H9 (cell line): ENCODE data around the gene AMIGO1. TPM values are rescaled to one million over a fixed set of nuclear protein-coding genes. Genes with fewer than 3 reads are reported as not detected.

ENCODE experiments used
- DNase-seq: peaks from one replicate; pipeline ENCODE4 v3.0.0-alpha.2; 2017
- H2AFZ ChIP-seq: one replicate; pipeline ENCODE4 v1.6.1; 2013; ENCODE audit warnings: mild to moderate bottlenecking, low read length, control low read depth, moderate library complexity
- H2AK5ac ChIP-seq: 2 replicates; pipeline ENCODE4 v1.6.1; 2013; ENCODE audit warnings: low read length, control low read depth, mixed read lengths; ENCODE audit not compliant: insufficient read length
- H2BK120ac ChIP-seq: one replicate; pipeline ENCODE4 v1.6.1; 2013; ENCODE audit warnings: low read depth, mild to moderate bottlenecking, low read length, control low read depth, inconsistent platforms; ENCODE audit not compliant: poor library complexity, severe bottlenecking
- H2BK12ac ChIP-seq: 2 replicates; pipeline ENCODE4 v1.6.1; 2013; ENCODE audit warnings: low read length, control low read depth, mixed read lengths, low read depth; ENCODE audit not compliant: insufficient read length
- H2BK15ac ChIP-seq: 2 replicates; pipeline ENCODE4 v1.6.1; 2013; ENCODE audit warnings: low read depth, low read length, control low read depth
- H2BK20ac ChIP-seq: one replicate; pipeline ENCODE4 v1.6.1; 2013; ENCODE audit warnings: low read depth, mild to moderate bottlenecking, low read length, control low read depth, inconsistent platforms; ENCODE audit not compliant: poor library complexity, severe bottlenecking
- H2BK5ac ChIP-seq: 2 replicates; pipeline ENCODE4 v1.6.1; 2013; ENCODE audit warnings: low read length, control low read depth, mixed read lengths; ENCODE audit not compliant: insufficient read length
- H3K14ac ChIP-seq: 2 replicates; pipeline ENCODE4 v1.6.1; 2013; ENCODE audit warnings: low read length, control low read depth; ENCODE audit not compliant: insufficient read depth
- H3K18ac ChIP-seq: 2 replicates; pipeline ENCODE4 v1.6.1; 2013; ENCODE audit warnings: low read depth, mild to moderate bottlenecking, mixed read lengths, low read length, control low read depth; ENCODE audit not compliant: insufficient read length
- H3K23ac ChIP-seq: 2 replicates; pipeline ENCODE4 v1.6.1; 2013; ENCODE audit warnings: low read length, control low read depth, mixed read lengths, low read depth; ENCODE audit not compliant: insufficient read length
- H3K23me2 ChIP-seq: 2 replicates; pipeline ENCODE4 v1.6.1; 2013; ENCODE audit warnings: low read depth, mild to moderate bottlenecking, mixed read lengths, low read length, control low read depth; ENCODE audit not compliant: insufficient read length, poor library complexity, severe bottlenecking
- H3K27ac ChIP-seq: 2 replicates; pipeline ENCODE4 v1.5.1; 2013; ENCODE audit warnings: low read length, control low read depth, mixed read lengths, low read depth; ENCODE audit not compliant: insufficient read length
- H3K27me3 ChIP-seq: 2 replicates; pipeline ENCODE4 v1.6.1; 2013; ENCODE audit warnings: low read length, control low read depth, inconsistent platforms; ENCODE audit not compliant: insufficient read depth
- H3K4ac ChIP-seq: 2 replicates; pipeline ENCODE4 v1.6.1; 2013; ENCODE audit warnings: low read depth, mild to moderate bottlenecking, control low read depth, inconsistent platforms, low read length, moderate library complexity
- H3K4me1 ChIP-seq: 2 replicates; pipeline ENCODE4 v1.6.1; 2013; ENCODE audit warnings: low read length, control low read depth, inconsistent platforms; ENCODE audit not compliant: insufficient read depth
- H3K4me2 ChIP-seq: 2 replicates; pipeline ENCODE4 v1.6.1; 2013; ENCODE audit warnings: low read length, control low read depth, mixed read lengths; ENCODE audit not compliant: insufficient read length, insufficient read depth
- H3K56ac ChIP-seq: 2 replicates; pipeline ENCODE4 v1.6.1; 2013; ENCODE audit warnings: low read depth, mild to moderate bottlenecking, mixed read lengths, low read length, control low read depth; ENCODE audit not compliant: insufficient read length
- H3K79me1 ChIP-seq: 2 replicates; pipeline ENCODE4 v1.6.1; 2013; ENCODE audit warnings: low read depth, mild to moderate bottlenecking, moderate library complexity, low read length, control low read depth, inconsistent platforms; ENCODE audit not compliant: insufficient read depth, poor library complexity, severe bottlenecking
- H3K79me2 ChIP-seq: 2 replicates; pipeline ENCODE4 v1.6.1; 2013; ENCODE audit warnings: low read length, control low read depth, inconsistent platforms; ENCODE audit not compliant: insufficient read depth
- H3K9ac ChIP-seq: 2 replicates; pipeline ENCODE4 v1.6.1; 2013; ENCODE audit warnings: low read length, control low read depth, mixed read lengths; ENCODE audit not compliant: insufficient read length; ENCODE audit errors: extremely low read depth
- H3K9me3 ChIP-seq: one replicate; pipeline ENCODE4 v1.6.1; 2013; ENCODE audit warnings: low read depth, low read length, inconsistent platforms; ENCODE audit not compliant: control insufficient read depth
- H3T11ph ChIP-seq: one replicate; pipeline ENCODE4 v1.6.1; 2013; ENCODE audit warnings: mild to moderate bottlenecking, low read length, control low read depth, inconsistent platforms
- H4K20me1 ChIP-seq: one replicate; pipeline ENCODE4 v1.6.1; 2013; ENCODE audit not compliant: control insufficient read depth, insufficient read length, insufficient read depth
- H4K5ac ChIP-seq: 2 replicates; pipeline ENCODE4 v1.6.1; 2013; ENCODE audit warnings: low read depth, mild to moderate bottlenecking, mixed read lengths, low read length, control low read depth; ENCODE audit not compliant: insufficient read length
- H4K8ac ChIP-seq: replicated peaks from 2 replicates; pipeline ENCODE4 v1.6.1; 2013; ENCODE audit warnings: low read length, control low read depth, mixed read lengths, low read depth; ENCODE audit not compliant: insufficient read length
- H4K91ac ChIP-seq: 2 replicates; pipeline ENCODE4 v1.6.1; 2013; ENCODE audit warnings: low read depth, mild to moderate bottlenecking, moderate library complexity, mixed read lengths, low read length, control low read depth; ENCODE audit not compliant: insufficient read length
- H3K27ac Mint-ChIP-seq, 3 experiments: 2 replicates in 2 of 3; 3 replicates in 1 of 3; pipeline ENCODE4 v1.8.0; 2020 to 2021; ENCODE audit warnings: mixed read lengths in 3 of 3, mild to moderate bottlenecking in 1 of 3, moderate library complexity in 1 of 3
- H3K27me3 Mint-ChIP-seq: 2 replicates; pipeline ENCODE4 v1.8.0; 2021; ENCODE audit warnings: low read depth, mild to moderate bottlenecking, moderate library complexity, mixed read lengths
- H3K36me3 Mint-ChIP-seq, 3 experiments: 2 replicates in 2 of 3; 3 replicates in 1 of 3; pipeline ENCODE4 v1.8.0; 2020 to 2021; ENCODE audit warnings: low read depth in 3 of 3, mixed read lengths in 3 of 3; ENCODE audit not compliant: insufficient read depth in 1 of 3
- H3K4me1 Mint-ChIP-seq, 2 experiments: 2 replicates each; pipeline ENCODE4 v1.8.0; 2020; ENCODE audit warnings: mixed read lengths in 2 of 2
- H3K4me3 Mint-ChIP-seq, 2 experiments: 2 replicates in 1 of 2; 3 replicates in 1 of 2; pipeline ENCODE4 v1.8.0; 2020 to 2021; ENCODE audit warnings: mild to moderate bottlenecking in 2 of 2, mixed read lengths in 2 of 2, moderate library complexity in 1 of 2
- H3K9me3 Mint-ChIP-seq, 2 experiments: 2 replicates in 1 of 2; 3 replicates in 1 of 2; pipeline ENCODE4 v1.8.0; 2020; ENCODE audit warnings: mild to moderate bottlenecking in 2 of 2, mixed read lengths in 2 of 2, moderate library complexity in 1 of 2
- WGBS: extraction: QIAGEN DNeasy Blood & Tissue Kit; methylation state at CpG from one replicate; pipeline ENCODE4 v1.1.7; 2013; ENCODE audit warnings: missing lambda C conversion rate, low lambda C conversion rate, mixed read lengths; ENCODE audit not compliant: insufficient read length; ENCODE audit errors: extremely low coverage; 5-methylcytosine and 5-hydroxymethylcytosine counted together
- total RNA-seq: library from RNA; stranded (reverse); gene quantifications from 2 replicates; pipeline ENCODE4 v1.2.1, GENCODE V29; 2021
- TF ChIP-seq, protein P1 (sequence below): fragments of 200-600 bp; sonication (generic); conservative IDR thresholded peaks from 3 replicates; pipeline ENCODE4 v1.8.0; 2021; ENCODE audit warnings: antibody characterized with exemption, mild to moderate bottlenecking

AMIGO1 gene
- total RNA-seq, 1 experiment from 2014 or later, result 4.1 TPM

GRCh38 chr1:109470245-109470644 lies 39.3 kb downstream of the AMIGO1 start:
- peaks cover 72% of the 10 kb centered on the region for H3K27me3 Mint-ChIP-seq
- H3K4me3 Mint-ChIP-seq, result no peak overlapping the region
- H3K4ac ChIP-seq, result no peak overlapping the region
- H3K27ac Mint-ChIP-seq, result no peak overlapping the region
- no peak overlapping the region for H4K8ac ChIP-seq
- H2BK15ac ChIP-seq, result no peak overlapping the region
- H3K4me1 Mint-ChIP-seq, result peaks cover 21 to 22% of the 10 kb centered on the region in 2 experiments
- no peaks in the 10 kb centered on the region for H3K9me3 ChIP-seq
- H3K4me2 ChIP-seq, result no peak overlapping the region
- H3K23ac ChIP-seq, result no peak overlapping the region
- no peak overlapping the region for H2BK12ac ChIP-seq
- no peak overlapping the region for H3K9ac ChIP-seq
- no peak overlapping the region for H2AK5ac ChIP-seq
- DNase-seq, result no peak
- no peak overlapping the region for H2BK120ac ChIP-seq
- peaks cover 0 to 3% of the 10 kb centered on the region in 2 experiments; a peak in 1 of 5 replicates for H3K9me3 Mint-ChIP-seq
- H3K23me2 ChIP-seq, result peaks cover 15% of the 10 kb centered on the region
- H3T11ph ChIP-seq, result no peak overlapping the region
- no peak overlapping the region for H4K91ac ChIP-seq
- H4K20me1 ChIP-seq, result no peaks in the 10 kb centered on the region
- H2BK20ac ChIP-seq, result no peak overlapping the region
- no peaks in the 10 kb centered on the region for H3K79me2 ChIP-seq
- H2BK5ac ChIP-seq, result no peak overlapping the region
- no peaks in the 10 kb centered on the region for H3K79me1 ChIP-seq
- H3K56ac ChIP-seq, result no peak overlapping the region
- no peak overlapping the region for H3K14ac ChIP-seq
- TF ChIP-seq, protein P1, sequence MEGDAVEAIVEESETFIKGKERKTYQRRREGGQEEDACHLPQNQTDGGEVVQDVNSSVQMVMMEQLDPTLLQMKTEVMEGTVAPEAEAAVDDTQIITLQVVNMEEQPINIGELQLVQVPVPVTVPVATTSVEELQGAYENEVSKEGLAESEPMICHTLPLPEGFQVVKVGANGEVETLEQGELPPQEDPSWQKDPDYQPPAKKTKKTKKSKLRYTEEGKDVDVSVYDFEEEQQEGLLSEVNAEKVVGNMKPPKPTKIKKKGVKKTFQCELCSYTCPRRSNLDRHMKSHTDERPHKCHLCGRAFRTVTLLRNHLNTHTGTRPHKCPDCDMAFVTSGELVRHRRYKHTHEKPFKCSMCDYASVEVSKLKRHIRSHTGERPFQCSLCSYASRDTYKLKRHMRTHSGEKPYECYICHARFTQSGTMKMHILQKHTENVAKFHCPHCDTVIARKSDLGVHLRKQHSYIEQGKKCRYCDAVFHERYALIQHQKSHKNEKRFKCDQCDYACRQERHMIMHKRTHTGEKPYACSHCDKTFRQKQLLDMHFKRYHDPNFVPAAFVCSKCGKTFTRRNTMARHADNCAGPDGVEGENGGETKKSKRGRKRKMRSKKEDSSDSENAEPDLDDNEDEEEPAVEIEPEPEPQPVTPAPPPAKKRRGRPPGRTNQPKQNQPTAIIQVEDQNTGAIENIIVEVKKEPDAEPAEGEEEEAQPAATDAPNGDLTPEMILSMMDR, result no peak
- no peak overlapping the region for H2AFZ ChIP-seq
- WGBS, result no CpG with 5 or more reads among the region's 6 CpGs
- H3K18ac ChIP-seq, result no peak overlapping the region
- H4K5ac ChIP-seq, result no peak overlapping the region
- H3K27ac ChIP-seq, result no peak overlapping the region
- H3K27me3 ChIP-seq, result peaks cover 10% of the 10 kb centered on the region; the same call in 1 of the 2 replicates
- no peaks in the 10 kb centered on the region for H3K36me3 Mint-ChIP-seq
- H3K4me1 ChIP-seq, result no peaks in the 10 kb centered on the region; the same call in 1 of the 2 replicates
